Panc1 (cell line): ENCODE results near the gene SLC51B. TPM values are rescaled to one million over a fixed set of nuclear protein-coding genes. Genes with fewer than 3 reads are reported as not detected.

ENCODE experiments used
- ATAC-seq: fragments of 200-7000 bp; cut with Tn5 transposase; 2 replicates; pipeline ENCODE4 v1.9.1; 2020; ENCODE audit warnings: mild to moderate bottlenecking, moderate library complexity
- BruUV-seq: library from RNA; stranded (reverse); fragments of 400-500 nt; replicated peaks from 2 replicates; lab custom pipeline; 2021; lab: Mats Ljungman, UMichigan
- CTCF ChIA-PET: fragments of 300-600 bp; sonication (Branson Sonifier 250); formaldehyde crosslinking; loops from one replicate; lab custom pipeline; 2022; ENCODE audit warnings: antibody characterized with exemption; lab: Charles Lee
- POLR2A ChIA-PET: fragments of 300-600 bp; sonication (Branson Sonifier 250); formaldehyde crosslinking; loops from one replicate; lab custom pipeline; 2022; ENCODE audit warnings: antibody characterized with exemption; lab: Charles Lee
- DNase-seq: peaks from one replicate; pipeline ENCODE4 v3.0.0-alpha.2; 2010; ENCODE audit warnings: low read depth, low spot score
- H3K27ac ChIP-seq: 2 replicates; pipeline ENCODE4 v1.5.1; 2011; ENCODE audit warnings: mild to moderate bottlenecking, low read length, inconsistent platforms
- H3K27me3 ChIP-seq: fragments of 200-500 bp; sonication (Bioruptor generic); 2 replicates; pipeline ENCODE4 v1.6.0; 2014; ENCODE audit warnings: low read length, inconsistent platforms; ENCODE audit not compliant: control insufficient read depth, insufficient read depth
- H3K36me3 ChIP-seq: fragments of 200-500 bp; sonication (Bioruptor generic); 2 replicates; pipeline ENCODE4 v1.5.1; 2014; ENCODE audit warnings: inconsistent platforms, mild to moderate bottlenecking, low read length, moderate library complexity; ENCODE audit not compliant: control insufficient read depth, insufficient read depth
- H3K4me1 ChIP-seq: 2 replicates; pipeline ENCODE4 v1.5.1; 2011; ENCODE audit warnings: inconsistent platforms, mild to moderate bottlenecking, low read length, moderate library complexity; ENCODE audit not compliant: control insufficient read depth, insufficient read depth
- H3K4me3 ChIP-seq, 2 experiments: 2 replicates each; pipeline ENCODE4 v1.5.1; 2011 to 2012; ENCODE audit warnings: low read depth in 2 of 2, low read length in 2 of 2, mild to moderate bottlenecking in 2 of 2, inconsistent platforms in 1 of 2, moderate library complexity in 1 of 2
- H3K9me3 ChIP-seq: fragments of 200-500 bp; sonication (Bioruptor generic); 2 replicates; pipeline ENCODE4 v1.5.1; 2014; ENCODE audit warnings: low read depth, mild to moderate bottlenecking, inconsistent platforms, low read length, moderate library complexity; ENCODE audit not compliant: control insufficient read depth, insufficient read depth
- CTCF ChIP-seq: fragments of 450-650 bp; IDR thresholded peaks from 2 replicates; pipeline ENCODE4 v1.5.1; 2017; ENCODE audit warnings: mild to moderate bottlenecking
- POLR2AphosphoS5 ChIP-seq: IDR thresholded peaks from 2 replicates; pipeline ENCODE4 v1.6.1; 2012; ENCODE audit warnings: mild to moderate bottlenecking, low read depth, low read length, moderate library complexity
- REST ChIP-seq, 2 experiments: IDR thresholded peaks; 2 replicates each; pipeline ENCODE4 v1.6.1; 2011 to 2012; ENCODE audit warnings: low read depth in 2 of 2, control low read depth in 1 of 2, low read length in 1 of 2, mild to moderate bottlenecking in 1 of 2, moderate library complexity in 1 of 2; ENCODE audit not compliant: insufficient read depth in 1 of 2
- SIN3A ChIP-seq: IDR thresholded peaks from 2 replicates; pipeline ENCODE4 v1.6.1; 2012; ENCODE audit warnings: low read depth, mild to moderate bottlenecking, low read length, moderate library complexity, borderline replicate concordance; ENCODE audit not compliant: insufficient read depth
- TCF7L2 ChIP-seq: IDR thresholded peaks from 2 replicates; pipeline ENCODE4 v1.6.1; 2011; ENCODE audit warnings: mild to moderate bottlenecking, low read depth, low read length, inconsistent platforms
- in situ Hi-C: cut with HindIII; loops from 2 replicates; pipeline ENCODE4 v1.10.0; 2016; ENCODE audit warnings: low sequenced_read_pairs, low pct_unique_long_range_greater_than_20kb
- intact Hi-C: fragments of 100-400 bp; cut with micrococcal nuclease; formaldehyde crosslinking; loops from one replicate; pipeline ENCODE4 v1.10.0; 2022; ENCODE audit not compliant: unreplicated experiment
- total RNA-seq: library from RNA; stranded (reverse); gene quantifications from one replicate; pipeline ENCODE4 v1.2.1, GENCODE V29; 2021; ENCODE audit not compliant: unreplicated experiment

Gene SLC51B
- total RNA-seq, 1 experiment from 2014 or later, result 0.51 TPM

- ChIA-PET POLR2A (no interaction called here), CTCF (no interaction called here)
- H3K27ac ChIP-seq, result no peak overlapping the region
- ATAC-seq, result no peak
- no peaks in the 10 kb centered on the region for H3K9me3 ChIP-seq
- DNase-seq, result no peak
- intact Hi-C loops (no loop called here), in situ Hi-C loops (no loop called here)
- H3K4me3 ChIP-seq, result no peak overlapping the region
- TF ChIP-seq TCF7L2, result no peak
- TF ChIP-seq REST (IDR thresholded peaks at IDR 0.05; ENCODE audit: insufficient read depth in 1 of 2, low read depth in 2 of 2, low read length in 1 of 2), result no peak
- TF ChIP-seq CTCF, result no peak
- no peak for TF ChIP-seq SIN3A
- no TSS peak for BruUV-seq
- no peaks in the 10 kb centered on the region for H3K27me3 ChIP-seq
- no peaks in the 10 kb centered on the region for H3K36me3 ChIP-seq
- H3K4me1 ChIP-seq, result peaks cover 13% of the 10 kb centered on the region
Measured at GRCh38 chr15:65088643-65089021, 43.4 kb downstream of the SLC51B start.

- Histone ChIP-seq H3K27ac (no peak overlapping the region), H3K27me3 (no peaks in the 10 kb centered on the region), H3K4me1 (peaks cover 13% of the 10 kb centered on the region), H3K36me3 (no peaks in the 10 kb centered on the region), H3K4me3 (no peak overlapping the region), H3K9me3 (no peaks in the 10 kb centered on the region)
- intact Hi-C loops (no loop called here), in situ Hi-C loops (no loop called here)
- TF ChIP-seq CTCF, result no peak
- TF ChIP-seq REST (IDR thresholded peaks at IDR 0.05; ENCODE audit: insufficient read depth in 1 of 2, low read depth in 2 of 2, low read length in 1 of 2), result no peak
- TF ChIP-seq SIN3A, result no peak
- TF ChIP-seq POLR2AphosphoS5, result no peak
- TF ChIP-seq TCF7L2, result no peak
- ChIA-PET CTCF (no interaction called here), POLR2A (interaction anchor here (0.6 kb wide), 1 partner anchor 278 kb away, joined by 3 read pairs; no protein-coding TSS in a partner anchor)
- DNase-seq, result no peak
- ATAC-seq, result no peak
- no TSS peak for BruUV-seq
Measured at GRCh38 chr15:65089206-65089824, 44.1 kb downstream of the SLC51B start.
